B cell (primary cell): ENCODE data around the gene SCYL2.

Experiments used
- CTCF ChIP-seq: fragments of 200-600 bp; IDR thresholded peaks from one replicate; pipeline ENCODE4 v1.8.0; 2022; ENCODE audit warnings: antibody characterized with exemption, mild to moderate bottlenecking
- EZH2 ChIP-seq: IDR thresholded peaks from 2 replicates; pipeline ENCODE4 v1.6.1; 2012; ENCODE audit warnings: borderline replicate concordance, low read depth, mild to moderate bottlenecking, moderate library complexity, low read length; ENCODE audit not compliant: insufficient read depth, poor library complexity, severe bottlenecking

GRCh38 chr12:100238801-100239200 is 28.2 kb upstream of the SCYL2 start:
- no peak for TF ChIP-seq CTCF
- TF ChIP-seq EZH2 = no peak
